WTC11 (cell line): ENCODE measurements around the gene TMEFF2. TPM values are rescaled to one million over a fixed set of nuclear protein-coding genes. Genes with fewer than 3 reads are reported as not detected.

Experiments
- ATAC-seq: fragments of 200-7000 bp; cut with Tn5 transposase; 2 replicates; pipeline ENCODE4 v1.10.0; 2021; ENCODE audit warnings: mild to moderate bottlenecking, moderate library complexity
- CTCF ChIA-PET: fragments of 300-600 bp; sonication (Branson Sonifier 250); formaldehyde crosslinking; loops from one replicate; lab custom pipeline; 2021; ENCODE audit warnings: antibody characterized with exemption; lab: Charles Lee
- POLR2A ChIA-PET: fragments of 350-600 bp; sonication (Branson Sonifier 250); formaldehyde crosslinking; loops from one replicate; lab custom pipeline; 2021; ENCODE audit warnings: antibody characterized with exemption; lab: Charles Lee
- DNase-seq: peaks from one replicate; pipeline ENCODE4 v3.0.0; 2021; ENCODE audit warnings: low spot score
- H3K27ac Mint-ChIP-seq: 2 replicates; pipeline ENCODE4 v1.8.0; 2021; ENCODE audit warnings: mixed read lengths
- H3K27me3 Mint-ChIP-seq: 2 replicates; pipeline ENCODE4 v1.8.0; 2021; ENCODE audit warnings: low read depth, mild to moderate bottlenecking, moderate library complexity, mixed read lengths
- H3K36me3 Mint-ChIP-seq: 2 replicates; pipeline ENCODE4 v1.8.0; 2021; ENCODE audit warnings: mixed read lengths
- H3K4me1 Mint-ChIP-seq: 2 replicates; pipeline ENCODE4 v1.8.0; 2022; ENCODE audit warnings: mixed read lengths
- H3K4me3 Mint-ChIP-seq: 2 replicates; pipeline ENCODE4 v1.8.0; 2021; ENCODE audit warnings: mild to moderate bottlenecking, moderate library complexity, mixed read lengths
- H3K9me3 Mint-ChIP-seq: 2 replicates; pipeline ENCODE4 v1.8.0; 2021; ENCODE audit warnings: mixed read lengths
- ETV6 ChIP-seq: sonication (generic); formaldehyde crosslinking; IDR thresholded peaks from 2 replicates; pipeline ENCODE4 v1.8.1; 2022; ENCODE audit warnings: mild to moderate bottlenecking, missing genetic modification reagents
- GTF2I ChIP-seq: fragments of 250-450 bp; sonication (Bioruptor Pico); conservative IDR thresholded peaks from 2 replicates; pipeline ENCODE4 v1.4.0; 2021; ENCODE audit warnings: mild to moderate bottlenecking
- IRF2 ChIP-seq: sonication (generic); formaldehyde crosslinking; IDR thresholded peaks from 2 replicates; pipeline ENCODE4 v1.8.0; 2022; ENCODE audit warnings: low read depth, missing genetic modification reagents, borderline replicate concordance
- NR2C2 ChIP-seq: sonication (generic); formaldehyde crosslinking; IDR thresholded peaks from 2 replicates; pipeline ENCODE4 v1.8.0; 2022; ENCODE audit warnings: mild to moderate bottlenecking, missing genetic modification reagents
- SMAD3 ChIP-seq: sonication (generic); formaldehyde crosslinking; IDR thresholded peaks from 2 replicates; pipeline ENCODE4 v1.8.0; 2022; ENCODE audit warnings: missing genetic modification reagents, mild to moderate bottlenecking, borderline replicate concordance
- TEAD1 ChIP-seq: sonication (generic); formaldehyde crosslinking; IDR thresholded peaks from 2 replicates; pipeline ENCODE4 v1.8.0; 2022; ENCODE audit warnings: mild to moderate bottlenecking, missing genetic modification reagents
- TEAD4 ChIP-seq: sonication (generic); formaldehyde crosslinking; IDR thresholded peaks from 2 replicates; pipeline ENCODE4 v1.8.0; 2022; ENCODE audit warnings: mild to moderate bottlenecking, missing genetic modification reagents
- total RNA-seq: library from RNA; stranded (reverse); gene quantifications from 3 replicates; pipeline ENCODE4 v1.2.3, GENCODE V29; 2021
- TF ChIP-seq, protein P1 (sequence below): sonication (generic); formaldehyde crosslinking; IDR thresholded peaks from 2 replicates; pipeline ENCODE4 v1.8.1; 2022; ENCODE audit warnings: low read depth, mild to moderate bottlenecking, moderate library complexity, missing genetic modification reagents, borderline replicate concordance
- TF ChIP-seq, protein P2 (sequence below): sonication (generic); formaldehyde crosslinking; IDR thresholded peaks from 2 replicates; pipeline ENCODE4 v1.8.0; 2022; ENCODE audit warnings: mild to moderate bottlenecking, missing genetic modification reagents
- TF ChIP-seq, protein P3 (sequence below): fragments of 250-450 bp; sonication (Bioruptor Pico); IDR thresholded peaks from 2 replicates; pipeline ENCODE4 v1.8.0; 2021; ENCODE audit warnings: mild to moderate bottlenecking
- TF ChIP-seq, protein P4 (sequence below): sonication (generic); formaldehyde crosslinking; IDR thresholded peaks from 2 replicates; pipeline ENCODE4 v1.8.1; 2023; ENCODE audit warnings: mild to moderate bottlenecking, missing genetic modification reagents, borderline replicate concordance
- TF ChIP-seq, protein P5 (sequence below): sonication (generic); formaldehyde crosslinking; IDR thresholded peaks from 2 replicates; pipeline ENCODE4 v1.8.0; 2022; ENCODE audit warnings: mild to moderate bottlenecking, missing genetic modification reagents
- TF ChIP-seq, protein P6 (sequence below): sonication (generic); formaldehyde crosslinking; conservative IDR thresholded peaks from 2 replicates; pipeline ENCODE4 v1.8.1; 2023; ENCODE audit warnings: mild to moderate bottlenecking, low read depth, missing genetic modification reagents, moderate library complexity

TMEFF2 gene
- total RNA-seq, 1 experiment from 2014 or later, result 2.3 TPM

DNA sequence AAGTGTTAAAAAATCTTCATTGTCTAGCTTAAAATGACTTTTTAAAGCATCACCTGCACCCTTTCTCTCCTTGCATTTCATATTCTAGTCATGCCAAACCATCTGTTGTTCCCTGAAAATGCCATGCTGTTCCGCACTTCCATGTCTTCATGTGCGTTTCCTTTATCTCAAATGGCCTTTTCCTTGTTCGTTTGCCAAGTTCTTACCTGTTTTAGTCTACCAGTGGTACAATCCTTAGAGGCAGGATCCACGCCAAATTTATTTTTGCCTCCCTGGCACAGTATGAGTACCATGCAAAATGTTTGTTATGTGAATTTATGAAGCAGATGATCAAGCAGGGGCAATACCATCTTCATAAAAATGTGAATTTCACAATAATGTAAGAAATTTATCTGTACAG, 37.0 kb downstream of the TMEFF2 start:
- CTCF ChIA-PET, result interaction anchor here (2.9 kb wide), 1 partner anchor 287 kb away, joined by 12 read pairs; no protein-coding TSS in a partner anchor
- peaks cover 18% of the 10 kb centered on the region for H3K4me1 Mint-ChIP-seq

DNA sequence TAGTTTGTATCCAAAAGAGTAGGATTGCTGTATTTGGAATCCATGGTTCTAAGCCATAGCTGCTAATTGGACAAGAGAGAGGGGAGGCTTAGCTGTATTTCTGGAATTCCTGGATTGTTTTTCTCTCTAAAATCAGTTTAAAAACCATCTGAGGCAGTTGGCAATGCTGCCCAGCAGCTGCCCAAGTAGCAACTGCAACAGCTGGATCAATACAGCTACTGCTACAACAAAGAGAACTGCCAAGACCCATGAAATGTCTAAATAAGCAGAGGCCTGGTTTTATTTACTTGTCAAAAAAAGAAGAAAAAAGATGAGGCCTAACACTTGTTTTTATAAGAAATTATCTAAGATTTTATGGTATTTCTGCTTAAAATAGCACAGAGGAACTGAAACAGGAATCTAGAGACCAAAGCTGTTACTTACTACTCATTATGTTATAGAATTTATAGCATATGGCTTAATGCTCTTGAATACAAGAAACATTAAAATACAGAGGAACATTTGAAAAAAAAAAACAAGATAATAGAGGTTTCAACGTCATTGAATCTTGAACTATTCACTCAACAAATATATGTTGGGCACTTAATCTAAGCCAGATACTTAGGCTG, 39.1 kb downstream of the TMEFF2 start:
- no peak for TF ChIP-seq IRF2 (CRISPR knock-in tag)
- TF ChIP-seq, protein P1, sequence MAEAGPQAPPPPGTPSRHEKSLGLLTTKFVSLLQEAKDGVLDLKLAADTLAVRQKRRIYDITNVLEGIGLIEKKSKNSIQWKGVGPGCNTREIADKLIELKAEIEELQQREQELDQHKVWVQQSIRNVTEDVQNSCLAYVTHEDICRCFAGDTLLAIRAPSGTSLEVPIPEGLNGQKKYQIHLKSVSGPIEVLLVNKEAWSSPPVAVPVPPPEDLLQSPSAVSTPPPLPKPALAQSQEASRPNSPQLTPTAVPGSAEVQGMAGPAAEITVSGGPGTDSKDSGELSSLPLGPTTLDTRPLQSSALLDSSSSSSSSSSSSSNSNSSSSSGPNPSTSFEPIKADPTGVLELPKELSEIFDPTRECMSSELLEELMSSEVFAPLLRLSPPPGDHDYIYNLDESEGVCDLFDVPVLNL (CRISPR knock-in tag), result no peak
- TF ChIP-seq, protein P2, sequence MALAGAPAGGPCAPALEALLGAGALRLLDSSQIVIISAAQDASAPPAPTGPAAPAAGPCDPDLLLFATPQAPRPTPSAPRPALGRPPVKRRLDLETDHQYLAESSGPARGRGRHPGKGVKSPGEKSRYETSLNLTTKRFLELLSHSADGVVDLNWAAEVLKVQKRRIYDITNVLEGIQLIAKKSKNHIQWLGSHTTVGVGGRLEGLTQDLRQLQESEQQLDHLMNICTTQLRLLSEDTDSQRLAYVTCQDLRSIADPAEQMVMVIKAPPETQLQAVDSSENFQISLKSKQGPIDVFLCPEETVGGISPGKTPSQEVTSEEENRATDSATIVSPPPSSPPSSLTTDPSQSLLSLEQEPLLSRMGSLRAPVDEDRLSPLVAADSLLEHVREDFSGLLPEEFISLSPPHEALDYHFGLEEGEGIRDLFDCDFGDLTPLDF (CRISPR knock-in tag), result no peak
- no peak for TF ChIP-seq TEAD1 (CRISPR knock-in tag)

More for the DNA sequence above, 37.0 kb downstream of the TMEFF2 start:
- DNase-seq, result no peak
- Mint-ChIP-seq H3K4me3 (no peak overlapping the region), H3K9me3 (no peaks in the 10 kb centered on the region), H3K27ac (no peak overlapping the region), H3K36me3 (no peaks in the 10 kb centered on the region), H3K27me3 (no peaks in the 10 kb centered on the region)
- TF ChIP-seq, protein P3, sequence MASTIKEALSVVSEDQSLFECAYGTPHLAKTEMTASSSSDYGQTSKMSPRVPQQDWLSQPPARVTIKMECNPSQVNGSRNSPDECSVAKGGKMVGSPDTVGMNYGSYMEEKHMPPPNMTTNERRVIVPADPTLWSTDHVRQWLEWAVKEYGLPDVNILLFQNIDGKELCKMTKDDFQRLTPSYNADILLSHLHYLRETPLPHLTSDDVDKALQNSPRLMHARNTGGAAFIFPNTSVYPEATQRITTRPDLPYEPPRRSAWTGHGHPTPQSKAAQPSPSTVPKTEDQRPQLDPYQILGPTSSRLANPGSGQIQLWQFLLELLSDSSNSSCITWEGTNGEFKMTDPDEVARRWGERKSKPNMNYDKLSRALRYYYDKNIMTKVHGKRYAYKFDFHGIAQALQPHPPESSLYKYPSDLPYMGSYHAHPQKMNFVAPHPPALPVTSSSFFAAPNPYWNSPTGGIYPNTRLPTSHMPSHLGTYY, result no peak
- TF ChIP-seq NR2C2 (CRISPR knock-in tag) (no peak), ETV6 (CRISPR knock-in tag) (no peak)
- no peak for ATAC-seq
- POLR2A ChIA-PET, result no interaction called here

DNA sequence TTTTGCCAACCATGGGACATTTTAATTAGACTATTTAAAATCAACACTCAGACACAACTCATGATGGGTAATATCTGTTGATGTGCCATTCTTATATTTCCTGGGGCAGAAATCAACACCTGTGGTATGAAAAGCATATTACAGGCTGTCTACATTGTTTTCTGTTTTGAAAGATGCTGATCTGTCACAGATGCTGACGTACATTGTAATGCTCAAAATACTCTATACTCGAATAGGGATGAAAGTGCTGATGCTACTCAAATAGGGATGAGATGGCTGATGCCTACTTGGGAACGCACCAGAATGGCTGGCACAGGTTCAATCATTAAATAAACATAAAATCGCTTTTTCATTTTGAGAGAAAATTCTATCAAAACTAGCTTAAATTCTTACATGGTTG, 41.2 kb downstream of the TMEFF2 start:
- DNase-seq (no peak), ATAC-seq (no peak)
- Mint-ChIP-seq H3K27me3 (no peaks in the 10 kb centered on the region; the same call in 1 of the 2 replicates), H3K27ac (no peak overlapping the region), H3K4me1 (no peaks in the 10 kb centered on the region), H3K36me3 (no peaks in the 10 kb centered on the region), H3K9me3 (no peaks in the 10 kb centered on the region), H3K4me3 (no peak overlapping the region)
- POLR2A ChIA-PET, result no interaction called here
- TF ChIP-seq TEAD4 (no peak), SMAD3 (CRISPR knock-in tag) (no peak)
- TF ChIP-seq, protein P4, sequence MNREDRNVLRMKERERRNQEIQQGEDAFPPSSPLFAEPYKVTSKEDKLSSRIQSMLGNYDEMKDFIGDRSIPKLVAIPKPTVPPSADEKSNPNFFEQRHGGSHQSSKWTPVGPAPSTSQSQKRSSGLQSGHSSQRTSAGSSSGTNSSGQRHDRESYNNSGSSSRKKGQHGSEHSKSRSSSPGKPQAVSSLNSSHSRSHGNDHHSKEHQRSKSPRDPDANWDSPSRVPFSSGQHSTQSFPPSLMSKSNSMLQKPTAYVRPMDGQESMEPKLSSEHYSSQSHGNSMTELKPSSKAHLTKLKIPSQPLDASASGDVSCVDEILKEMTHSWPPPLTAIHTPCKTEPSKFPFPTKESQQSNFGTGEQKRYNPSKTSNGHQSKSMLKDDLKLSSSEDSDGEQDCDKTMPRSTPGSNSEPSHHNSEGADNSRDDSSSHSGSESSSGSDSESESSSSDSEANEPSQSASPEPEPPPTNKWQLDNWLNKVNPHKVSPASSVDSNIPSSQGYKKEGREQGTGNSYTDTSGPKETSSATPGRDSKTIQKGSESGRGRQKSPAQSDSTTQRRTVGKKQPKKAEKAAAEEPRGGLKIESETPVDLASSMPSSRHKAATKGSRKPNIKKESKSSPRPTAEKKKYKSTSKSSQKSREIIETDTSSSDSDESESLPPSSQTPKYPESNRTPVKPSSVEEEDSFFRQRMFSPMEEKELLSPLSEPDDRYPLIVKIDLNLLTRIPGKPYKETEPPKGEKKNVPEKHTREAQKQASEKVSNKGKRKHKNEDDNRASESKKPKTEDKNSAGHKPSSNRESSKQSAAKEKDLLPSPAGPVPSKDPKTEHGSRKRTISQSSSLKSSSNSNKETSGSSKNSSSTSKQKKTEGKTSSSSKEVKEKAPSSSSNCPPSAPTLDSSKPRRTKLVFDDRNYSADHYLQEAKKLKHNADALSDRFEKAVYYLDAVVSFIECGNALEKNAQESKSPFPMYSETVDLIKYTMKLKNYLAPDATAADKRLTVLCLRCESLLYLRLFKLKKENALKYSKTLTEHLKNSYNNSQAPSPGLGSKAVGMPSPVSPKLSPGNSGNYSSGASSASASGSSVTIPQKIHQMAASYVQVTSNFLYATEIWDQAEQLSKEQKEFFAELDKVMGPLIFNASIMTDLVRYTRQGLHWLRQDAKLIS (CRISPR knock-in tag), result no peak
- CTCF ChIA-PET, result interaction anchor here (2.8 kb wide), 1 partner anchor 9 kb away, joined by 8 read pairs; no protein-coding TSS in a partner anchor

More for the DNA sequence above, 39.1 kb downstream of the TMEFF2 start:
- H3K36me3 Mint-ChIP-seq, result no peaks in the 10 kb centered on the region
- ChIA-PET CTCF (interaction anchor here (0.6 to 2.9 kb wide), 2 partner anchors 9 to 285 kb away, joined by 4 to 12 read pairs; no protein-coding TSS in a partner anchor), POLR2A (no interaction called here)
- H3K27ac Mint-ChIP-seq, result no peak overlapping the region
- H3K27me3 Mint-ChIP-seq, result no peaks in the 10 kb centered on the region; the same call in 1 of the 2 replicates
- H3K4me1 Mint-ChIP-seq, result peaks cover 11% of the 10 kb centered on the region
- no peak overlapping the region for H3K4me3 Mint-ChIP-seq
- no peaks in the 10 kb centered on the region for H3K9me3 Mint-ChIP-seq
- ATAC-seq (no peak), DNase-seq (no peak)

DNA sequence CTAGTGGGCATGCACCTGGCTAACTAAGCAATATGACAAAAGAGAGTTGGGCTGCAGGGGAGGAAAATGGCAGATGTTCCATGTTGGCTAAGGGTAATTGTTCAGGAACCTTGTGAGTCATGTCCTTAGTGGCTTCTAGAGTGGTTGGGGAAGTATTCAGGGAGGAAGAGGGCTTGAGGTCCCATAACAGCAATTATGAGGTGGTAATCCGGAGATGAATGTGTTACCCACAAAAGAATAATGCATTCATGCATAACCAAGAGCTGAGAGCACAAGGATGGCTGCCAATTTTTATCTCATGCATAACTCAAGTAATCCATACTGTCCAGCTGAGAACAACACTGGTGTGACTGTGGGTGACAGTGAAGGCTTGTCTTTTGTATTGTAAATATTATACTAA, 42.9 kb downstream of the TMEFF2 start:
- Mint-ChIP-seq H3K27me3 (no peaks in the 10 kb centered on the region; the same call in 1 of the 2 replicates), H3K27ac (no peak overlapping the region), H3K4me1 (no peaks in the 10 kb centered on the region), H3K4me3 (no peak overlapping the region), H3K9me3 (no peaks in the 10 kb centered on the region), H3K36me3 (no peaks in the 10 kb centered on the region)
- ChIA-PET CTCF (interaction anchor here (2.8 kb wide), 1 partner anchor 11 kb away, joined by 8 read pairs; no protein-coding TSS in a partner anchor), POLR2A (no interaction called here)
- DNase-seq, result no peak
- no peak for ATAC-seq
- TF ChIP-seq, protein P5, sequence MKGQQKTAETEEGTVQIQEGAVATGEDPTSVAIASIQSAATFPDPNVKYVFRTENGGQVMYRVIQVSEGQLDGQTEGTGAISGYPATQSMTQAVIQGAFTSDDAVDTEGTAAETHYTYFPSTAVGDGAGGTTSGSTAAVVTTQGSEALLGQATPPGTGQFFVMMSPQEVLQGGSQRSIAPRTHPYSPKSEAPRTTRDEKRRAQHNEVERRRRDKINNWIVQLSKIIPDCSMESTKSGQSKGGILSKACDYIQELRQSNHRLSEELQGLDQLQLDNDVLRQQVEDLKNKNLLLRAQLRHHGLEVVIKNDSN, result no peak
- no peak for TF ChIP-seq GTF2I (CRISPR knock-in tag)
- TF ChIP-seq, protein P6, sequence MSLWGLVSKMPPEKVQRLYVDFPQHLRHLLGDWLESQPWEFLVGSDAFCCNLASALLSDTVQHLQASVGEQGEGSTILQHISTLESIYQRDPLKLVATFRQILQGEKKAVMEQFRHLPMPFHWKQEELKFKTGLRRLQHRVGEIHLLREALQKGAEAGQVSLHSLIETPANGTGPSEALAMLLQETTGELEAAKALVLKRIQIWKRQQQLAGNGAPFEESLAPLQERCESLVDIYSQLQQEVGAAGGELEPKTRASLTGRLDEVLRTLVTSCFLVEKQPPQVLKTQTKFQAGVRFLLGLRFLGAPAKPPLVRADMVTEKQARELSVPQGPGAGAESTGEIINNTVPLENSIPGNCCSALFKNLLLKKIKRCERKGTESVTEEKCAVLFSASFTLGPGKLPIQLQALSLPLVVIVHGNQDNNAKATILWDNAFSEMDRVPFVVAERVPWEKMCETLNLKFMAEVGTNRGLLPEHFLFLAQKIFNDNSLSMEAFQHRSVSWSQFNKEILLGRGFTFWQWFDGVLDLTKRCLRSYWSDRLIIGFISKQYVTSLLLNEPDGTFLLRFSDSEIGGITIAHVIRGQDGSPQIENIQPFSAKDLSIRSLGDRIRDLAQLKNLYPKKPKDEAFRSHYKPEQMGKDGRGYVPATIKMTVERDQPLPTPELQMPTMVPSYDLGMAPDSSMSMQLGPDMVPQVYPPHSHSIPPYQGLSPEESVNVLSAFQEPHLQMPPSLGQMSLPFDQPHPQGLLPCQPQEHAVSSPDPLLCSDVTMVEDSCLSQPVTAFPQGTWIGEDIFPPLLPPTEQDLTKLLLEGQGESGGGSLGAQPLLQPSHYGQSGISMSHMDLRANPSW (CRISPR knock-in tag), result no peak
- TF ChIP-seq, protein P1 (CRISPR knock-in tag), result no peak
